Measurements from ENCODE around the gene MPHOSPH9.

Gene MPHOSPH9

GRCh38 chr12:123135688-123136087 is 97.3 kb downstream of the MPHOSPH9 start:
- DNase-seq = no peak
- H3K27me3 Mint-ChIP-seq = no peaks in the 10 kb centered on the region
- H3K4me3 Mint-ChIP-seq = no peak overlapping the region
- H3K9me3 Mint-ChIP-seq = no peaks in the 10 kb centered on the region
- ATAC-seq = no peak
- peaks cover 57% of the 10 kb centered on the region for H3K4me1 Mint-ChIP-seq
- H3K27ac Mint-ChIP-seq = no peak overlapping the region

- H3K4me1 Mint-ChIP-seq = peaks cover 57% of the 10 kb centered on the region
- DNase-seq = no peak
- no peak for ATAC-seq
- H3K4me3 Mint-ChIP-seq = no peak overlapping the region
- no peak overlapping the region for H3K27ac Mint-ChIP-seq
- no peaks in the 10 kb centered on the region for H3K27me3 Mint-ChIP-seq
- no peaks in the 10 kb centered on the region for H3K9me3 Mint-ChIP-seq
These were observed 98.1 kb downstream of the MPHOSPH9 start for GRCh38 chr12:123134826-123135225.

DNA sequence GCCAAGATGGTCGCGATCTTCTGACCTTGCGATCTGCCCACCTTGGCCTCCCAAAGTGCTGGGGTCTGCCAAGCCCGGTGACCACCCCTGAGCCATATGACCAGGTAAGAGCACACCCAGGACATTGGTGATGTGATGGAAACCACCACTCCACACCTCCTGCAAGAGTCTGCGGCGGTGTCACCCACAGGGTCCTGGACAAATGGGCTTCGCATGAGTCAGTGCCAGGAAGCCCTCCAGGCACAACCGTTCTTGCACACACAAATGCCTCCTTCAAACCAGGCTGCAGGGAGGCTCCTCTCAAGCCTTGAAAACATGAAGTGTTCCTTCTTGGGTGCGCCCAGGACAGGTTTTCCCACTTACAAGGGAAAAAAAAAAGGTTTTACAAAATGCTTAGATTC is 98.7 kb downstream of the MPHOSPH9 start:
- Mint-ChIP-seq H3K4me1 (peaks cover 53% of the 10 kb centered on the region), H3K4me3 (no peak overlapping the region), H3K9me3 (no peaks in the 10 kb centered on the region), H3K27me3 (no peaks in the 10 kb centered on the region), H3K27ac (no peak overlapping the region)
- ATAC-seq (no peak), DNase-seq (no peak)

DNA sequence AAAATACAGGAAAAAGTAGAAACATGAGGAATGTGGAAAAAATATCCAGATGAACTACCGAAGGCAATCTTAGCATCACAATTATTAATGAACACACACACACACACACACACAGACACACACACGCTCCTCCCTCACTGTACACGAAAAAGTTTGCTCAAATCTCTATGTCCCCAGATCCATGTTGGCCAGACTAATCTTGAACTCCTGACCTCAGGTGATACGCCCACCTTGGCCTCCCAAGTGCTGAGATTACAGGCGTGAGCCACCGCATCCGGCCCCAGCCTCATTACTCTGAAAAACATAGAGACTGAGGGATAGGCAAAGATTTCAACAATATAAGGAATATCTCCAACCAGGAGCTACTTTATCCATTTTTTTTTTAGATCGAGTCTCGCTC is 99.2 kb downstream of the MPHOSPH9 start:
- Mint-ChIP-seq H3K27ac (no peak overlapping the region), H3K4me3 (no peak overlapping the region), H3K27me3 (no peaks in the 10 kb centered on the region), H3K9me3 (no peaks in the 10 kb centered on the region), H3K4me1 (peaks cover 51% of the 10 kb centered on the region)
- no peak for DNase-seq
- no peak for ATAC-seq

DNA sequence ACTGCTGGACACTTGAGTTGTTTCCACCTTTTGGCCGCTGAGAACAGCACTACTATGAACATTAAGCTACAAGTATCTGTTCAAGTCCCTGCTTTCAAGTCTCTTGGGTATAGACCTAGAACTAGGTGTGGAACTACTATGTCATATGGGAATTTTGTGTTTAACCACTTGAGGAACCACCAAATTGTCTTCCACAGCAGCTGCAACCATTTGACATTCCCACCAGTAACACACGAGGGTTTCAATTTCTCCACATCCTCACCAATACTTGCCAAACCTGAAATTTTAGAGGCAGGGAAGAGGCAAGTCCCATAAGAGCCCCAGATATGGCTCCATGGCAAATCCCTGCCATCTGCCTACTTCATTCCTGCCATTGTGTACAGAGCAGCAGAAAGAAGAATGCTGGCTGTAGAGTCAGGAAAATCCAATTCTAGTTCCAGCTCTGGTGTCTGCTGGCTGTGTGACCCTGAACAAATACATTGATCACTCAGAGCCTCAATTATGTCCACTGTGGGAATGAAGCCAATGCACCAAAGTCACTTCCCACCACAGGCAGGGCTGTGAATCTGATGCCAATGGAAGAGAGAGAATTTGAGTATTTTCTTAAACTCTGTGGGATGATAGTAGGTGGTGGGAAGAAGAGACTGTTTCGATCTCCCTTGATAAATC is 99.9 kb downstream of the MPHOSPH9 start:
- H3K4me3 Mint-ChIP-seq = peak overlapping the region in 1 of 2 donors; percentile 75
- no peaks in the 10 kb centered on the region for H3K9me3 Mint-ChIP-seq
- ATAC-seq = no peak
- no peak for DNase-seq
- no peak overlapping the region for H3K27ac Mint-ChIP-seq
- peaks cover 51% of the 10 kb centered on the region for H3K4me1 Mint-ChIP-seq
- no peaks in the 10 kb centered on the region for H3K27me3 Mint-ChIP-seq

DNA sequence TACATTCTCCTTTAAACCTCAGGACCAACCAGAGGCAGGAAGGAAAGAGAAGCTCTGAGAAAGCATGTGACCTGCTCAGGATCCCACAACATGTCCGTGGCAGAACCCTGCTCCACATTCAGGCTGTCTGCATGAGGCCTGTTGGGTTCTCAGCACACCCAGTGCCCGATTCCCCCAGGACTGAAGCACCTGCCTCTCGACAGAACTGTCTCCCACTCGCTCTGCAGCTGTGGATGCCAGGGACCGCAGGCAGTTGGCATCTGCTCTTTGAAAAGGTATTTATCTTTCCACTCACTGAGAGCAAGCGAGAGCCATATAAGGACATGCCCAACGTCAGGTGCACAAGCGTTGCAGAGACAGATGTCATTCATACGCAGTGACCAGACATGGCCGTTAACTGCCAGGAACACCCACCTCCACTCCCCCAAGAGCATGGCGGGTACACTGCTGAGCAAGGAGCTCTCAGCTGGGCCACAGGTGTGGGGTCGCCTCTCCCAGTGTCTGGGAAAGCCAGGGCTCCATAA is 101.0 kb downstream of the MPHOSPH9 start:
- ATAC-seq = peak; percentile 92
- Mint-ChIP-seq H3K27ac (peak overlapping the region; percentile 88 to 90), H3K4me1 (peaks cover 53% of the 10 kb centered on the region), H3K27me3 (no peaks in the 10 kb centered on the region), H3K4me3 (peak overlapping the region; percentile 75 to 78), H3K9me3 (no peaks in the 10 kb centered on the region)
- DNase-seq = peak; percentile 36 to 39

DNA sequence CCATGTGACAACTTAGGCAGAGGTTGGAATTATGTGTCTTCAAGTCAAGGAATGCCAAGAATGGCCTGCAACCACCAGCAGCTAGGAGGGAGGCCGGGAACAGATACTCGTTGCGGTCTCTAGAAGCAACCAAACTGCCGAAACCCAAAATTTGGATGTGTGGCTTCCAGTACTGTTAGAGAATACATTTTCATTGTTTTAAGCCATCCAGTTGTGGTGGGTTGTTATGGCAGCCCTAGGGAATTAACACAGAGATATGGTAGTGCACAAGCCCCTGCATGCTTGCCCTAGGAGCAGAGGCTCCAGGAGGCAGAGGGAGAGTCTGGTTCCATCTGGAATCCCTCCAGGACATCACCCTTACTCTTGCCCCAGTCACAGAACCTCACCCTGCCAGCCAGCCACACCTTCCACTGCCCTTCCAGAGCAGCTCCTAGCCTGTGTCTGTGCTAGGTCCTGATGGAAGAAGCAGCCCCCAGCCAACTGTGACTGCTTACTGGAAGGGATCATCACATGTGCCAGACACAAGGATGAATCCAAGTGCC is 101.6 kb downstream of the MPHOSPH9 start:
- H3K27me3 Mint-ChIP-seq = no peaks in the 10 kb centered on the region
- ATAC-seq = peak; percentile 41
- no peak for DNase-seq
- peak overlapping the region; percentile 88 to 90 for H3K27ac Mint-ChIP-seq
- peak overlapping the region; percentile 75 to 78 for H3K4me3 Mint-ChIP-seq
- no peaks in the 10 kb centered on the region for H3K9me3 Mint-ChIP-seq
- H3K4me1 Mint-ChIP-seq = peaks cover 58% of the 10 kb centered on the region

DNA sequence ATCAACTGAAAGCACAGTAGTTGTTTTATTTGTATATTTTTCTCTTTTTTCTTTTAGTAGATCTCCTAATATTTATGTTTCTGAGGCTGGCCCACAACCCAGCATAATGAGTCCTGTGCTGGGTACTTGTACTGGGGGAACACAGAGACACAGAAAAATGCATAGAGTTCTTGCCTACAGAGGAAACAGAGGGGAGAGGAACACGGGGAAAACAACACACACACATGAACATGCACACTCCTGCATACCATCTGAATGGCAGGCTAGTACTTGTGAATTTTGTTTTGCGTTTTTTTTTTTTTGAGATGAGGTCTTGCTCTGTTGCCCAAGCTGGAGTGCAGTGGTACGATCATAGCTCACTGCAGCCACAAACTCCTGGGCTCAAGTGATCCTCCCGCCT is 103.3 kb downstream of the MPHOSPH9 start:
- H3K4me1 Mint-ChIP-seq = peaks cover 53% of the 10 kb centered on the region
- H3K4me3 Mint-ChIP-seq = no peak overlapping the region
- no peaks in the 10 kb centered on the region for H3K27me3 Mint-ChIP-seq
- H3K9me3 Mint-ChIP-seq = no peaks in the 10 kb centered on the region
- H3K27ac Mint-ChIP-seq = no peak overlapping the region
- DNase-seq = no peak
- no peak for ATAC-seq

GRCh38 chr12:123127182-123127495 is 105.8 kb downstream of the MPHOSPH9 start:
- H3K4me3 Mint-ChIP-seq = no peak overlapping the region
- H3K27me3 Mint-ChIP-seq = no peaks in the 10 kb centered on the region
- ATAC-seq = no peak
- H3K9me3 Mint-ChIP-seq = no peaks in the 10 kb centered on the region
- no peak overlapping the region for H3K27ac Mint-ChIP-seq
- DNase-seq = no peak
- peaks cover 47% of the 10 kb centered on the region for H3K4me1 Mint-ChIP-seq

DNA sequence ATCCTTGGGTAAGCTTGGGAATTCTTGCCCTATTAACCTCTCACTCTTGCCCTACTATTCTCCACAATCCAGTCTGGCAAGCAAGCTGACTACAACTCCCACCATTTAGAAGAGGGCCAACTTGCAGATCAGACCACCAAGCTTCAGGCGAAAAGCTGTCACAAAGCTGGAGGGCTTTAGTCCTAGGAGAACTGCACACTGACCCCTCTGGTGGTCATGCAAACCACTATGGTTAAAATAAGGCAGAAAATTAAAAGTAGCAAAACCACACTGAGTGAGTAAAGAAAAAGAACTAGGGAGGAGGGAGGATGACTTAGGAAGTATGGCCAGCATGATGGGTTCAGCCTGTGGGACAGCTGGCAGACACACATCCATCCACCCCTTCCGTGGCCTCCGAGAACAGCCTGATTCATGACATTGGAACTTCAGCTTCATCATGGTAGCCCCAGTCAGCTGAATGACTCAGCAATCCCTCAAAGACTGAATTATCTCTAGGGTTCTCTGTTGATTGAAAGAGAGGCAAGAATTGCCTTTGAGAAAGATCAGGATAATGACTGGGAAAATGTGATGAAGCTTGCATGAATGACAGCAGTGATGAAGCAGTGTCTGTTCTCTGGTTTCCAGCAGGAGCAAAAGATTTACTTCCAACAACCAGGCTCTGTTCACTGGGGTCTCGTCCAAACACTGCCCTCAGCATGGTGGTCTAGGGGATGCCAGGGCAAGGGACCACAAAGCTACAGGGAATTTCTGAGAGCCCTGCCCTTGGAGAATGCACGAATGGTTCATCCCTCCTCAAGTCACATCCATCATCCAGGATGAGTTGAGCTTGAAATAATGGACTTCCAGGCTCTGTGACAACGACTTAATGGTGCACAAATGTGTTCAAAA is 106.4 kb downstream of the MPHOSPH9 start:
- H3K4me1 Mint-ChIP-seq = peaks cover 47% of the 10 kb centered on the region
- no peaks in the 10 kb centered on the region for H3K9me3 Mint-ChIP-seq
- H3K4me3 Mint-ChIP-seq = no peak overlapping the region

DNA sequence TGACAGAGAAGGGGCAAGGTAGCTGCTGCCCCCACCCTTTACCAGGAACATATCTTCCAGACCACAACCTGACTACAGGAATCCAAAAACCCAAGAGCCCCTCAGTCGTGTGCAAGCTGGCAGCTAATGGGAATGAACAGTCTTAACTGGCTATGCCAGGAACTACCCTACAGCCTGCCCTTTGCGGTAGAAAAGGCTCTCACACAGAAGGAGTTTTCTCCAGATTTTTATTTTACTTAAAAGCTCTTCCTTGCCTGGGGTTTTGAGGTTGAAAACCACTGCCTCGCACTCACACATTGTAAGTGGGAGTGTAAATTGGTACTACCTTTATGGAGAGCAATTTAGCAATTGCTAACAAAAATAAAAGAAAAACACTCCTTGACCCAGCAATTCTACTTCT is 110.3 kb downstream of the MPHOSPH9 start:
- no peak for DNase-seq
- H3K4me1 Mint-ChIP-seq = peaks cover 67% of the 10 kb centered on the region
- H3K4me3 Mint-ChIP-seq = peak overlapping the region; percentile 45 to 57
- no peaks in the 10 kb centered on the region for H3K27me3 Mint-ChIP-seq
- ATAC-seq = no peak
- H3K27ac Mint-ChIP-seq = peak overlapping the region in 1 of 2 donors; percentile 77
- no peaks in the 10 kb centered on the region for H3K9me3 Mint-ChIP-seq

More for the DNA sequence above, 106.4 kb downstream of the MPHOSPH9 start:
- Mint-ChIP-seq H3K27me3 (no peaks in the 10 kb centered on the region), H3K27ac (no peak overlapping the region)
- DNase-seq = no peak
- ATAC-seq = no peak

GRCh38 chr12:123121670-123122069 is 111.3 kb downstream of the MPHOSPH9 start:
- Mint-ChIP-seq H3K27ac (peak overlapping the region in 1 of 2 donors; percentile 49), H3K4me1 (peaks cover 72% of the 10 kb centered on the region), H3K4me3 (peak overlapping the region in 1 of 2 donors; percentile 57), H3K27me3 (no peaks in the 10 kb centered on the region), H3K9me3 (no peaks in the 10 kb centered on the region)
- DNase-seq = no peak
- ATAC-seq = no peak

GRCh38 chr12:123120452-123121166 is 112.3 kb downstream of the MPHOSPH9 start:
- ATAC-seq (peak; percentile 95), DNase-seq (peak in 1 of 2 donors; percentile 62)
- Mint-ChIP-seq H3K27me3 (no peaks in the 10 kb centered on the region), H3K4me1 (peaks cover 76% of the 10 kb centered on the region), H3K27ac (peak overlapping the region; percentile 27 to 57), H3K9me3 (no peaks in the 10 kb centered on the region), H3K4me3 (peak overlapping the region; percentile 36 to 55)

DNA sequence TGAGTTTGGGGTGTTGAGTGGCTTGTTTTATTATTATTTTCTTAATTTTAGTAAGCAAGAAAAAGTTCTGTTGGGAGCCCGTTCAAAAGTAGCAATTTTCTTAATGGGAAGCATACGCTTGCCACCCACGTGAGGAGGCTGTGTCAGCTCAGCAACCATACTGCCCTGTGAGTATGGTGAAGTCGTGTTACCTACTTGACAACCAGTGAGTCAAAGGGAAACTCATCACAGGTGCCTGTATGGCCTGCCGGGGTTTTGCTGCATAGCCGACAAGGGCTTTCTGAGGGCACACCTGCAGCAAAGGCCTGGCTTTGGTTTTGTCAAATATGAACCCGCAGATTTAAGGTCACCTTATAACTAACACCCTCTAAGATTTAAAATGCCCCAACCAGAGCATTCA is 113.1 kb downstream of the MPHOSPH9 start:
- H3K9me3 Mint-ChIP-seq = no peaks in the 10 kb centered on the region
- peaks cover 84% of the 10 kb centered on the region for H3K4me1 Mint-ChIP-seq
- ATAC-seq = peak; percentile 87
- peak; percentile 44 to 61 for DNase-seq
- H3K27me3 Mint-ChIP-seq = no peaks in the 10 kb centered on the region
- peak overlapping the region in 1 of 2 donors; percentile 89 for H3K27ac Mint-ChIP-seq
- H3K4me3 Mint-ChIP-seq = peak overlapping the region; percentile 37 to 55

GRCh38 chr12:123118497-123118896 is 114.4 kb downstream of the MPHOSPH9 start:
- peaks cover 95% of the 10 kb centered on the region for H3K4me1 Mint-ChIP-seq
- no peak overlapping the region for H3K27ac Mint-ChIP-seq
- no peak for ATAC-seq

More at GRCh38 chr12:123118497-123118896, 114.4 kb downstream of the MPHOSPH9 start:
- no peaks in the 10 kb centered on the region for H3K27me3 Mint-ChIP-seq
- H3K4me3 Mint-ChIP-seq = no peak overlapping the region
- no peaks in the 10 kb centered on the region for H3K9me3 Mint-ChIP-seq
- DNase-seq = no peak

Data from stimulated activated naive CD8-positive, alpha-beta T cell treated with anti-CD3 and anti-CD28 coated beads, Interleukin-15, amount 100 ng/mL, for 72 hours (primary cell).